Activated CD4-positive, alpha-beta T cell treated with anti-CD3 and anti-CD28 coated beads, Interleukin-2, Interleukin-6, amounts not matched to agents 100 ng/mL and 50 ng/mL, durations not matched to agents 16 hours and 8 hours (primary cell): ENCODE results near the gene C2orf76.
"Not testable (repeated sequence)": the region's sequence is repeated elsewhere in the genome, so short reads cannot be mapped to it uniquely, and the experiment has no call there.

Source experiments
- DNase-seq: peaks from one replicate; pipeline ENCODE4 v3.0.0-alpha.2; 2020

The C2orf76 gene

GRCh38 chr2:119366649-119367471, at the start of gene C2orf76, which contains the start of gene DBI:
C2orf76 (minus strand) TSS chr2:119366834; CDS start chr2:119339959, 26,875 bp downstream.
DBI (plus strand) TSS chr2:119366977; CDS start chr2:119367052, 75 bp downstream.
- peak; percentile 97 for DNase-seq

DNA sequence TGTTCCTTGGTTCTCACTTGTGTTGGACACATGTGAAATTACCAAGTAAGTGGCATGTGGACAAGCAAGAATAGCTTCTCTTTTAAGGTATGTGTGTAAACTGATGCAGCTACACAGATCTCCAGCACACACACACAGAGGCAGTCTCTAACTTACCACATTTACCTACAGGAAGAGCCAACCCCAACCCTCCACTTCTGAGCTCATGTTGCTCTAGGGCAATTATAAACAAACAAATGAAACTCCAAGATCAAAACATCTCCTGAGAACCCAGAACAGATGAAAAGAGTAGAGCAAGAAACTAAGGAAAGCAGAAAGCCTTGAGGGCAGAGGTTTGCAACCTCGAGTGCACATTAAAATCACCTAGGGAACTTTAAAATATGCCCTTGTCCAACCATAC, 49.0 kb upstream of the C2orf76 start:
- DNase-seq, result no peak

- DNase-seq, result no peak
These were observed 48.3 kb upstream of the C2orf76 start for GRCh38 chr2:119414894-119415293.

DNA sequence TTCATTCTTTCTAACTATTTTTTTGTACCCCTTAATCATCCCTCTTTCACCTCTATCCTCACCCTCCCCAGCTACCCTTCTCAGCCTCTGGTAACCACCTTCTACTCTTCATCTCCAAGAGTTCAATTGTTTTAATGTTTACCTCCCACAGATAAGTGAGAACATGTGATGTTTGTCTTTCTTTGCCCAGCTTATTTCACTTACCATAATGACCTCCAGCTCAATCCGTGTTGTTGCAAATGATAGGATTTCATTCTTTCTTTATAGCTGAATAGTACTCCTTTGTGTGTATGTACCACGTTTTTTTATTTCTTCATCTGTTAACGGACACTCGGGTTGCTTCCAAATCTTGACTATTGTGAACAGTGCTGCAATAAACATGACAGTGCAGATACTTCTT, 42.9 kb upstream of the C2orf76 start:
- DNase-seq, result no peak

GRCh38 chr2:119408221-119408619, 41.6 kb upstream of the C2orf76 start:
- DNase-seq, result no peak

DNA sequence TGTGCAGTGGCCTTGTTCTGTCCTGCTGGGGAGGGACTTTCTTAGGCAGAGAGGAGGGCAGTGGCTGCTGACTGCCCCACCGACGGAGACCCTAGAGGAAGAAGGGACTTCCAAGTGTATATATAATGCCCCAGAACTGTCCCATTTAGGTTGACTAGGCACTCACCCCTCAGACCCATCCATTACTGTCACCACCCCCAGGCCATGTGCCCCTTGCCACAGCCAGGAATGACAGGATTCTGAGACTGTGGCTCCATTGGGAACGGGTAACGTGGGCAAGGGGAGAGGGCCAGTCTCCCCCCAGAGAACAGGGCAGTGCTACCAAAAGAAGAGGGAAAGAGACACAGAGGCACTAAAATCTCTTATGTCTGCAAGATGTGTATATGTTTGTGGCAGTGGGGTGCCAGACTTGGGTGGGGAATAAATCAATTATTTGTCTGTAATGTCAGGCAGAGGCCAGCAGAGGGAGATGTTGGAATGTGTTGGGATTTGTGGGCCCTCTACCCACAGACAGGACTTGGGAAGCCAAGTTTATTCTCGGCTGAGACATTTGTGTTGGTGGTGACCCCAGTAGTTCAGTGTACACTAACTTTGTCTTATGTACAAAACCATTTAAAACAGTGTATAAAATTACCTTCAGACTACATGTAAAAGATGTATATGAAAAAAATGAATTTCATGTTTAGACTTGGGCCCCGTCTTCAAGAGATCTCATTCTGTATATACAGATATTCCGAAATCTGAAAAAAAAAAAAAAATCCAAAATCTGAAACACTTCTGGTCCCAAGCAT, 41.0 kb upstream of the C2orf76 start:
- peak; percentile 53 for DNase-seq

DNA sequence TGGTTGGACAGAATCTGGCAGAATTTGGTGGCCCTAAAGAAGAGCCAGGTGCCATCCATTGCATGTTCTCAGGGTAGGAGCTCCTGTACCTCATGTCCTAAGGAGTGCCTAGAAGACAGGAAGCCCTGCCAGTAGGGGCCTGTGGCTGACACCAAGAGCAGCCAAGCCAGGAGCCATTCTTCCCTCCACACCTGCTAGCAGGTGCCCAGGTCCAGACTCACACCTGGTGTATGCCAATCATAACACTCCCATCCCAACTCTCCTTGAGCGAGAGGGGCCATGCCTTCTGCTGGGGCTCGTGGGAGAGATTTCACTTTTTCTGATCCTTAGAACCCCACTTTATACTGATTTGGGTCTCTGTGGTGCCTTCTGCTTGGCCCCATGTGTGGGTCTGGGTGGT, 38.5 kb upstream of the C2orf76 start:
- no peak for DNase-seq

GRCh38 chr2:119403618-119404017, 37.0 kb upstream of the C2orf76 start:
- not testable (repeated sequence) for DNase-seq

DNA sequence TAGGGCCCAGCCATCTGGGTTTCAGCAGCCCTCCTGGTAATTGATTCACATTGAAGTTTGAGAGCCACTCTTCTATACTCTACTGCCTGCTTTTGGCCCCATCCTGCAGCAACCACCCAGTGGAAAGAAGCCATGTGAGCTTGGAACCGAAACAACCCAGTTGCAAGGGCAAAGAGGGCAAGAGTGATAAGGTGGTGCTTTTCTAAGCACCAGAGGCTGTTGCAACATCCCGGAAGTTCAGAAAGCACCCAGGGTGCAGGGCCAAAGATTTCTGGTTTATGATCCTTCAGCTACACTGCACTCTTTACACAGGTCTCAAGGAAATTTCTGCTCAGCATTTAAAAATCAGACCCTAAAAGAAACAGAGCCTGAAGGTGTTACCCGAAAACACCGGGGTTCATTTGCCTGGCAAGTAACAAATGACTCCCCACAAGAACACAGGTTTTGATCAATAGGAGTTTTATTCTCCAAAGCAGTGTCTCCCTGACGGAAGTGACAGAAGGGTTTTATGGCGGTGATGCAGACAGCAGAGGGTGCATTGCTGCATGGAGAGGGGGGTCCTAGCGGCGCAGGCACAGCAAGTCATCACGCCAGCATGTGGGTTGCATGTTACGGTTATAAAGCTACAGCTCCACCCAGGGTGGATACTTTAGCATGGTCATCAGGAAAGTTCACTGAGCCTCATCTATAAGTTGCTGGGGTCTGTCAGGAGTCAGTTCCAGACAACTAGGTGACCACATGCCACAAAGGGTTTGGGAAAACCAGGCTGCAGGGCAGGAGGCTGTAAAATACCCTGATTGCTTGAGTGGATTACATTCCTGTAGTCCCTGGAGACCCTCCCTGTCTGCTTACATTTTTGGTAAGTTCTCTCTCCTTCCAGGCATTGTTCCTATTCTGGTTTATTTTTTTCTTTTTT, 36.3 kb upstream of the C2orf76 start:
- DNase-seq, result no peak

- no peak for DNase-seq
These were observed 35.5 kb upstream of the C2orf76 start for GRCh38 chr2:119402106-119402505.

DNA sequence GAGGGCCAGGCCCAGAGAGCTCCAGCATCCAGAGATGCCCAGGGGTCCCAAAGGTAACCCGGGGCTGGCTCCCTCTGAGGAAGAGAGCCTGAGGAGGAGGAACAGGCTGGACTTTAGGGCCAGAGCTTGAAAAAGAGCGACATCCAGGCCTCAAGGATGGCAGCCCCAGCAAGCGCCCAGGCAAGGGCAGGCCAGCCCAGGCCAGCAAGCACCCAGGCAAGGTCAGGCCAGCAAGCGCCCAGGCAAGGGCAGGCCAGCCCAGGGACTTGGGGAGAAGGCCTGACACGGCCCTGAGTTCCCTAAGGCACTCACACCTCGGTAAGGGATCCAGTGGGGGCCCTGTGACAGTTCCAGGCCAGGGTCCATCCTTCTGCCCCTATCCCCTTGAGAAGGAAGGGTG, 30.6 kb upstream of the C2orf76 start:
- DNase-seq, result no peak

GRCh38 chr2:119393971-119394748, 27.5 kb upstream of the C2orf76 start:
- DNase-seq, result no peak

DNA sequence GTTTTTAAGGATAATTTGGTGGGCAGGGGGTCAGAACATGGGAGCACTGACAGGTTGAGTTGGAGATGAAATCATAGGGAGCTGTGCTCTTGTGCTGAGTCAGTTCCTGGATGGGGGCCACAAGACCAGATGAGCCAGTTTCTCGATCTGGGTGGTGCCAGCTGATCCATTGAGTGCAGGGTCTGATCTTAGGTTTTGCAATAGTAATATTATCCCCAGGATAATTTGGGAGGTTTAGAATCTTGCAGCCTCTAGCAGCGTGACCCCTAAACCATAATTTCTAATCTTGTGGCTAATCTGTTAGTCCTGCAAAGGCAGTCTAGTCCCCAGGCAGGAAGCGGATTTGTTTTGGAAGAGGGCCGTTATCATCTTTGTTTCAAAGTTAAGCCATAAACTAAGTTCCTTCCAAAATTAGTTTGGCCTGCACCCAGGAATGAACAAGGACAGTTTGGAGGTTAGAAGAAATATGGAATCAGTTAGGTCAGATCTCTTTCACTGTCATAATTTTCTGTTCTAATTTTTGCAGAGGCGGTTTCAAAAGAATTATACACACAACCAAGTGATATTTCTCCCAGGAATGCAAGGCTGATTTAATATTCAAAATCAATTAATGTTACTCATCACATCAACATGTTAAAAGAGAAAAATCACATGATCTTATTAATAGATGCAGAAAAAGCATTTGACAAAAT, 23.1 kb upstream of the C2orf76 start:
- no peak for DNase-seq

DNA sequence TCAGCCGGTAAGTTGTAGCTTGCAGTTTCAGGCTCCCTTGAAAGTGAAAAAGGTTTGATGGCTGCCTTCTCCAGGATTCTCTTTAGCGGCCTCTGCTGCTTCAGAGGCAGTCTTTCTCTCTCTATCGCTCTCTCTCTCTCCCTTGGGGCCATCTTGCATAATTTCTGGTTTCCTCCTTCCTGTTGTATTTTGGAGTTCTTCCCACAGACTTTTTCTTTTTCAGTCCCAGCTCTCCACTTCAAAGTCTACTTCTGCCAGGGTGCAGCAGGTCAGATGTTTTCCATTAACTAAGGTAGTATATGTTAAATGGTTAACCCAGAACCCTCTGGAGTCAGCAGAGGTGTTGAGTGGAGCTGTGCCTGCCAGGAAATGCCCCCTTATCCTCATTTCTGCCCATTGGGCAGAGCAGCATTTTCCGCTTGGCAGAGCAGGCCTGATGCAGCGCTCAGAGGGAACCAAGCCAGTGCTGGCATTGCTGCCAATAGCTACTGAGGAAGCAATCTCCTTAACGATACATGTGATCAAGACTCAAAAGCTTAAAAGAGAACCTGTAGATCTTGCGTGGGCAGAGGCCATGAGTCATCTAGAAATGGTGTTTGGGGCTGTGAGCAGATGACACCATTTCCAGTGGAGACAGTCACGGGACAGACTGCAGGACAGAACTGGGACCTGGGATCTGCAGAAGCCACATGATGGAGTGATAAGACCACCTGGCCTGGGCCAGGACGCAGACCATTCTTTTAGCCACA, 20.9 kb upstream of the C2orf76 start:
- peak; percentile 21 for DNase-seq

DNA sequence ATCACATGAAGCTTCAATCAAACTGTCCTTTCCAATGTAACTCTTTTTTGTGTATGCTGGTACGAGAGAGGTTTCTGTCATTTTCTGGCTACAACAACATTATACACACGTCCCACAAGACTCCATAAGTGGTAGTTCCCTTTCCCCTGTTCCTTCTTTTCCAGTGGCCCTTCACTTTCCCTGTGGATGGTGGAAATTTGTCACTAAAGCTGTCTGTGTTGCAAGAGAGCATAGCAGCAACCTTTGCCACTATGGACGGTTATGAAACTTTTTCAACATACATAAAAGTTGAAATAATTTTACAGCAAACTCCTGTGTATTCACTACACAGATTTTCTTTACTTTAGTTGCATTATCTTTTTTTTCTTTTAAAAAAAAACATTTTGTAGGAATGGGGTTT, 18.8 kb upstream of the C2orf76 start:
- DNase-seq, result no peak

GRCh38 chr2:119384971-119385370, 18.3 kb upstream of the C2orf76 start:
- DNase-seq, result no peak

DNA sequence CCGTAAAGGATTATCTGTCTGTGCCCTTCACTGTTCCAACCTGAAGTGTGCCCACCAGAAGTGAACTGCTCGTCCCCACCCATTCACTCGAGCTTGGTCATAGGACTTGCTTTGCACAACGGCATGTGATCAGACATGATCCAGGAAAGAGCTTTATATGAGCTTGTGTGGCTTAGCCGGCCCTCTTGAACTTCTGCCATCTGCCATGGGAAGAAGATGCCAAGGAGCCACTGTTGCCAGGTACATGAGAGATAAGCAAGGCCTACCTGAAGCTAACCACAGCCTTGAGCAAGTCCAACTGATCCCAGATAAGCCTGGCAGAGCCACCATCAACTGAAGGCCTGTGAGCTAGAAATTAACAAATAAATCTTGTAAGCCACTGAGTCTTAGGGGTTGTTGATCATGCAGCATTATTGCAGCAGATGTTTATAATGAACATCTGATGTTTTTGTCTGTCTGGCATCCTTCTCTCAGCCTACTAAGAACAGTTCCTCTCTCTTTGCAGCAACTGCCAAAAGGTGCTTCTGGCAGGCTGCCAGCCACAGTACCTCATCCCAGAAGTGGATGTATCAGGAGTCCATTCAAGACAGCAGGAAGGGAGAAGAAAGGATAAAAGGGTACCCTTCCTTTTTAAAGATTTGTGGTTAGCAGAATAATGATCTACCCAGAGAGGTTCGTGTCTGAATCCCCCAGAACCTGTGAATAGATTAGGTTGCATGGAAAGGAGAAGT, 16.9 kb upstream of the C2orf76 start:
- no peak for DNase-seq

DNA sequence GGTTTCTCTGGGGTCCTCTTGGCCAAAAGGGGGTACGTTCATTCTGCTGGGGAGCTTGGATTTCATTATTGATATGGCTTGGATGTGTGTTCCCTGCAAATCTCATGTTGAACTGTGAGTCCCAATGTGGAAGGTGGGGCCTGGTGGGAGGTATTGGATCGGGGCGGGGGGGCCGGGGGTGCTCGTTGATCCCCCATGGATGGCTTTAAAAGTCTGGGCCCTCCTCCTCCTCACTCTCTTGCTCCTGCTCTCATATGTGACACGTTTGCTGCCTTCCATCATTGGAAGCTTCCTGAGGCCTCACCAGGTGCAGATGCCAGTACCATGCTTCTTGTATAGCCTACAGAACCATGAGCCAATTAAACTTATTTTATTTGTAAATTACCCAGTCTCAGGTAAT, 11.9 kb upstream of the C2orf76 start:
- no peak for DNase-seq

- no peak for DNase-seq
These were observed 11.3 kb upstream of the C2orf76 start for GRCh38 chr2:119377993-119378345.
